ENCODE results near the gene IL21R.

Gene IL21R

DNA sequence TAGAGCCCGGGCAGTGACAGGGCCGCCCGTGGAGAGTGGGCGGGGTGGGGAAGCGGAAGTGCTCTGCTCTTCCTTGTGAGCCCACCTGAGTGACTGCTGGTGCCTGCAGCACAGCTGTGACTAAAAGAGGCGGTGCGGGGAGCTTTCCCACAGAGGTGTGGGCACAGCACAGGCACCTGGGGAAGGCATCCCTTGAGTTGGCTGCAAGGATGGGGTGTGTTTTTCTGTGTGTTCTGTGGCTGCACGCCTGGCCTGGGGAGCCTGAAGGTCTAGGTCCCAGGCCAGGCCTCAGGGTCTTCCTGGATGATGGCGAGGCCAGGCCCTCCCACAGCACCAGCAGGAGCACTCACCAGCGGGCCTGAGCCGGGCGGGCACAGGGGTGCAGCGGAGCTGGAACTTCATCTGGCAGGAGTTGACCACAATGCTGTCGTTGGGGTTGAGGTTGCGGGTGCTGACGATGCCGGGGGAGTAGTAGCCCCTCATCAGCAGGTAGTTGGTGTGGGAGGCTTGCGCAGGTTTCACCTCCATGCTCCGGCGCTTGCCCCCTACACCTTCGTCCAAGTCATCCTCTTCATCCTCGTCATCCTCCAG lies 67.1 kb downstream of the IL21R start:
- DNase-seq, result no peak

DNA sequence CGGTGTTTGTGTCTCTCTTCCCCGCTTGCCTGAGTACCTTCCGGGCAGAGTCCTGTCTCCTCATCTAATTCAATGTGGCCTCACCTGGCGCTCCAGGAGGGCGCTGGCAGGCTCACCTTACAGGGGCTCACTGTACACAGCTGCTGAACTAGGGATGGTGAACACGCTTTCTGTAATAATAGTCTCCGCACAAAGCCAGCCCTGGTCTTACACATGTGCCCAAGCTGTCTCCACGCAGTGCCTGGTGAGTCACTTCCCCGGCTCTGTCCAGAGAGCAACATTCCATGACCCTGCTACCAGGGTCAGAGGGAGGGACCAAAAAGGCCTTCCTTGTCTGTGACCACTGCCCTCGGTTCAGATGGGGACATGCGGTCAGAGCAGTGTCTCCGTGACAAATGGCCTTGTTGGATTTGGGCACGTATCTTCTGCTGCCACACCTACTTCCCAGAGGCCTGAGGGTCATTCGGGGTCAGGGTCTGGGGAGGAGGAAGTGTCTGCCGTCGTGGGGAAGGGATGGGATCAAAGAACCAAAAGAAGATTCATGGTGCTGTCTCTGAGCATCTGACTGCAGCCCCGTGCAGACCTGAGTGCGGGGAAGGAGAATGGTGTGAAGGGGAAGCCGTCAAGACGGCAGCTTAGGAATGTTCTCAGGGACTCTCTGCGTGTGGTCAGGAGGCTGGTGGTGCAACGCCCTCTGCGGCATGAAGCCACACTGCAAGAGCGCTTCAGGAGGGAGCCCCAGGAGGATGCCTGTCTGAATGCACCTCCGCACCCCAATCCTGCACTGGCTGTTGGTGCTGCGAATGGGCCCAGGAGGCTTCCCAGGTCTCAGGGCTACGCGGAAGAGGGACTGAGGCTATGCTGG lies 68.8 kb downstream of the IL21R start:
- no peak for DNase-seq

DNA sequence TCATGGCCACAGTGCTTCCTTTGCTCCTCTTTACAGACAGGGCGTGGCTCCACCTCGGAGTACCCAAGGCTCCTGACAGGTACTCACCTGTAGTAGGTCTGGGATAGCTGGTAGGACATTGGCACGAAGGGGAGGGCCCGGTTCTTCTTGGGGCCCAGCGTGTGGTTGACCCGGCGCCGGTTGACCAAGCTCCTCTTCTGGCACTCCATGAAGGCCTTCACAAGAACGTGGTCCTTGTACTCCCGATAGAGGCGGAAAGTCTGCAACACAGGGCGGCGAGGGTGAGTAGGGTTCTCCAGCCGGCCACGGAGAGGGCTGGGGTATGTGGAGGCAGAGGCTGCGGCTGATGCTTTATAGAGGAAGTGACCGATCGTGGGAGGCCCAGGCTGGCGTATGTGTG lies 69.7 kb downstream of the IL21R start:
- no peak for DNase-seq

DNA sequence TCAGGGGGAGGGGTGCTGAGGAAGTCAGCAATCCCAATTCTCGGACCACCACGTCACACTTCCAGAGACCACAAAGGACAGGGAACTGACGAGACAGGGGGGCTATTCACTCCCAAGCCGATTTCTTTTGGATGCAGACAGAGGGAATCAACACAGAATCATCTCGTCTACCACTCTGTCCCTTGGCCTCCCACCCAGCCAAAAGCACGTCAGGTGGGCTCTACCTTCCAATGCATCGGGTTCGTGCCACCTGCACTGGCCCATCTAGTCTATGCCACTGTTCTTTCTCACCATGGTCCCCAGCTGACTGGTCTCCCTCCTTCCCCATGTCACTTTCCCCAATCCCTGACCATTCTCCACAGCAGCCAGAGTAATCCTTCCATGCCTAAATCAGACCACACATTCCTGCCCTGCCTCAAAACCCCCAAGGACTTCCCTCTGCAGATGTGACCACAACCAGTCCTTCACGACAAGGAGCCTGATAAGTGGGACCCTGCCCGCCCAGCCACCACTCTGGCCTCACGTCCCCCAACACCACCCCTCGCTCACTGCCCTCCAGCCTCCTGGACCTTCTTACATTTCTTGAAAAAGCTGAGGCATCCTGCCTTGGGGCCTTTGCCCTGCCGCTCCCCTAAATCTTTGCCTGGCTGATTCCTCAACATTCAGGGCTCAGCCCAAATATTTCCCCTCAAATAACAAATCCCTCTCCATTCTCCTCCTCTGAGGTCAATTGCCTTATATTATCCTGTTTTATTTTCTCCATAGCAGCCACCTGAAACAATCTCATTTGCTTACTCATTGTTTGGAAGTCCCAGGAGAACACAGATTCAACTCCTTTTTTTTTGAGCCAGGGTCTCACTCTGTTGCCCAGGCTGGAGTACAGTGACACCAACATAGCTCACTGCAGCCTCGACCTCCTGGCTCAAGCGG lies 70.4 kb downstream of the IL21R start:
- no peak for DNase-seq

DNA sequence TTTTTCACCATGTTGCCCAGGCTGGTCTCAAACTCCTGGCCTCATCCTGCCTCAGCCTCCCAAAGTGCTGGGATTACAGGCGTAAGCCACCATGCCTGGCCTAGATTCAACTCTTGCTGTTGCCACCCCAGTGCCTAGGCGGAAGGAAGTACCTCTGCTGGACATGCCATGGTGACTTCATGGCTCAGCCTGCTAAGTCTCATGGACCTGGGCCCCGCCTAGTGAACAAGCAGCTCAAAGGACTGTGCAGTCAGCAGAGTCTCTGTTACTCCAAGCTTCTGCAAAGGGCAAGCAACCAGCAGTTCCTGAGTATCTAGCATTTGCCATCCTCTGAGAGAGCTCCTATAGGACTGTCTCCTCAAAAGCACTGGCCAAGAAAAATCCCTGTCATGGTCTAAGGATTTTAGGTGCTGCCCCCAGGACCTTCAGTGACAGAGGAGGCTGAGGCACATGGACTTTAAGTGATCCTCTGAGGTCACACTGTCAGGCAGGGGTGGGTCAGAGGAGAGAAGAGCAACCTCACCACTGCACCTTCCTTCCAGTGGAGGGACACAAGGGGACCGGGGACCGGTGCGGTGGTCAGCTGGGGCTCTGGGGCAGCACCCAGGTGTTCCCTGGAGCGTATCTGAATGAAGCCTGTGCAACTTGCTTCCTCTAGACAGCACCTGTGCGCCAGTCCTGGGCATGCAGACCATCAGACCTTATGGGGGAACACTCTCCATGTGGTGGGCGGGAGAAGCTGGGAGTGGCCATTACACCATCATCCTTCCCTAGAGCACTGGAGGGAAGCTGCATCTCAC lies 71.3 kb downstream of the IL21R start:
- no peak for DNase-seq

DNA sequence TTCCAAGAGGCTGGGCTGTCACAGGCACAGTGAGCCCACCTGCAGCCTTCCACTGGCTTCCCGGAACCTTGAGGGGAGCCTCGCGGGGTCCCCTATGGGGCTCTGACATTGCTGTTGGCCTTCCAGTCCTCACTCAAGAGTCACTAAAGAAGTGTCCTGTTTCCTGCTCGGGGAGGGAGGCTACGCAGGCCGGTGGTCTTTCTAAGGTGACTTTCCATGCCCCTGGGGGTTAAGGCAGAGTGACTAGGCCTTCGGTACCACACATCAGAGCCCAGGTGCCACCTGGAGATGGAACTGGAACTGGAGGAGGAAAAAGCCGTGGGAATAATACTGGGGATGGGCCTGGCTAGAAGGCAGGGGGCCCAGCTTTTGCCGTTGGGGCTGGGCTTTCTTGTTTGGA lies 72.1 kb downstream of the IL21R start:
- DNase-seq, result no peak

DNA sequence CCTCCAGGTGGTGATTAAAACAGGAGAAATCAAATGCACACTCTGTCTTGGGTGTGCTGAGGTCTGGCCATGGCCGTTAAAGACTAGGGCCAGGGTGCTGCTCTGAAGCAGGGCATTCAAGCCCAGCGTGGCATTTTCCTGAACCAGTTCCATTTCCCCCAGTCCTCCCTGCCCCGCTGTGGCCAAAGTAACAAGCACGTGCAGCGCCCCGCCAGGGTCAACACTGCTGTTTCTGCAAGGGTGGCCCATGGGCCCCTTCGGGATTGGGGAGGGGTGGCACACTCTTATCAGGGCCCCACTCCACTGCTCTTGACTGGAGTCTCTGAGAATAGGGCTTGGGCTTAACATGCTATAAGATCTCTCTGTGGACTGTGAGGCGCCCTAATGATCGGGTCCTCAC lies 72.9 kb downstream of the IL21R start:
- no peak for DNase-seq

DNA sequence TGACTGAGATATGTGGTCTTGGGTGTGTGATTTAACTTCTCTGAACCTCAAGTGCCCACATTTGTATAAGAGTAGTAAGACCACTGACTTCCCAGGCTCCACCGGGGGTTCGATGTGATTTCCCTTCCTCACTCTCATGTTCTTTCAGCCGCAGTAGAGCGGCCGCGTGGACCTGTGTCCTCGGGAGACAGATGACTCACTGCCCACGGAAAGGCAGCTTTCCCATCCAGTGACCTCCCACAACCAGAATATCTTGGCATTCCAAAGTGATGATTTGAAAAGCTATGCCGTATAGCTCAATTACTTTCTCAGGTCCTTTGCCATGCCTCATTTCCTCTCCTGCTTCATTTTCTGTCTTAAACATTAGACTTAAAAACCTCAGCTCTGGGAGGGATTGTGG lies 73.6 kb downstream of the IL21R start:
- DNase-seq, result no peak

DNA sequence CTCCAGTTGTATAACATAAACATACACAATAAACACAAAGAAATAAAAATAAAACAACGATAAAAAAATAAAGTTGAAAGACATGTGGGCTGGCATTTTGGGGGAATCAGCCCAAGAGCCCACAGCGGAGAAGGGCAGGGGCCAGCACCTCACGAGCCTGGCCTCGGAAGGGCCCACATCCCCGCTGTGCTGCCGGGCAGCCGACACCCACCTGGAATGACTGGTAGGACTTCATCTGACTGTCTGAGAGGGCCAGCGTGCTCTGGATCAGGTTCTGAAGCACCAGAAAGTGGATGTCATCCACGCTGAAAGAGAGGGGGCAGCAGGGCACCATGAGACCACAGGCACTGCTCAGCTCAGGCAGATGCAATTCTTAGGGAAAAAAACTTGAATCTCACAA lies 74.3 kb downstream of the IL21R start:
- DNase-seq, result no peak

DNA sequence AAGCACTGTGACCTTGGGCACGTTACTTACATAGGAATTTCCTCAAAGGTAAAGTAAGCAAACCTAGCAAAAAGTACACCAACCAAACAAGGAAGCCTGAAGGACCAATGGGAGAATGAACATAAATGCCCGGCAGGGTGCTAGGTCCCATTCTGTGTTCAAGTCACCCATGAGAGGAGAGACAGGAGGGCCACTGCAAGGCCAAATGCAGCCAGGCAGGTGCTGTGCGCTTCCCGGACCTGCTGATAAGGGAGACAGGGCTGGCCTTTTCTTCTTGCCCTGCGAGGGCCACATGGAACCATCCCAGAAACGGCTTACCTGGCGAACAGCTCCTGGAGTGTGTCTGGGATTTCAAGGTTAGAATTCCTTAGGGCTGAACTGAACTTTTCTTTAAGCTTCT lies 78.8 kb downstream of the IL21R start:
- no peak for DNase-seq

DNA sequence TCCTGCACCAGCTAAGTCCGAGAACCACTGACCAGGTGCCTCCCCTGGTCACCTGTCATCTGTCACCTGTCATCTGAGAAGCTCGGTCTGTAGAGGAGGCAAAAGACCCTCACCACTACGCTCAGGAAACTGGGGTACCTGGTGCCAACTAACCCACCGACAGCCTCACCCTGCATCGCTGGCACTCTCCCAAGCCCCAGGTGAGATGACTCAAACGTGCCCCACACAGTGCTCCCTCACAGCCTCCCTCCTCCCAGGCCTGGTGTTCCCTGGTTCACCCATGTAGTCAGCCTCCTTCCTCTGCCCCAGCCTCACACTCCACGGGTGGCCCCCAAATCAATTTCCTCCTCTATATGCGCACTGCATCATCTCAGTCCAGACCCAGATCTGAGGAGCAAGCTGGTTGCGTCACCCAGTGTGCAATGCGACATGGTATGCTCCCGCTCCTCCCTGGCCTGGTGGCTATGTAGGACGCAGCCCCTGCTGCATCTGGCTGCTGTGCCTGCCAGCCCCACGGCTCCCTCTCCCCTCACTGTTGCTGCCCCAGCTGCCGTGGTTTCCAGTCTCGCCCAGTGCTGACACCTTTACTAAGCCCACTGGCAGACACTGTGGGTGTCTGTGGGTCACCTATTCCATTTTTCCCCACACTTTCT lies 79.4 kb downstream of the IL21R start:
- DNase-seq, result no peak

DNA sequence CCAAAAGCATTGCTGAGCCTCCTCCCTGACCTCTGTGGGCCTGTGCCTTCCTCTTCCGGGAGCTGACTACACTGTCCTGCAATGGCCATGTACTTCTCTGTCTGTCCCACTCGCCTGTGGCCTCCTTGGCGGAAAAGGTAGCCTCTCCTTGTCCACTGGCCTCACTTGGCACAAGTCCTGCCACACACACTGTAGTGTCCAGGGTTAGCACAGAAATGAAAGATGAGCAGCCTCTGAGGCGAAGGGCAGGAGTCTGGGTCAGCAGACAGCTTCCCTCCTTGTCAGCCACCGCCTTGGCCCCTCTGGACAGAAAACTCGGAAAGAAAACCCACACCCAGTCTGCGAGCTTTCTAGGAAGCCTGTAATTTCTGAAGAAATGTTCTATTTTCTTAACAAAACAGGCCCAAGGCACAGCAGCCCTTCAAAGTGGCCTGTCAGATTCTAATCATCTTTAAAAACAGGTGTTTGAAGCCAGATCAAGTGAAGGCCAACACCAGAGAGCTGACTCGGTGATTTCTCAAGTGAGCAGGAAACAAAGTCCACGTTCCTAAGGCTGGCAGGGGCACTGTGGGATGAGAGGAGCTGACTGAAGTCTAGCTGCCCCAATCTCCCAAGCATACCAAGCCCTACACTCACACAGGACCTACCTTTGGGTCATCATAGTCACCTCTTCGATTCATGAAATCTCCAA lies 80.6 kb downstream of the IL21R start:
- no peak for DNase-seq

DNA sequence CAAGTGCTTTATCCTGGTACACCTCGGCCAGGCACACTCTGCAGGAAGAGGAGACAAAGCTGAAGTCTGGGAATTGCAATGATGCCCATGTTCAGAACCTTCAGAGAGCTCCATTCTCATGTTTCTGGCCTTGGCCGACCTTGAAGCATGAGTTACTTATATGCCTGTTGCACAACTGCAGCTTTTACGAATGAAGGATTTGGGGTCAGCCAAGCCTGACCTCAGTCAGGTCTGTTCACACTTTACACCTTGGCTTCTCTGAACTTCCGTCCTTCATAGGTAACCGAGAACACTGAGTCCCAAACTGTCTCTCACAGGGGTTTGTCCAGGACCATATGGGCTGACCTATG lies 81.1 kb downstream of the IL21R start:
- no peak for DNase-seq

DNA sequence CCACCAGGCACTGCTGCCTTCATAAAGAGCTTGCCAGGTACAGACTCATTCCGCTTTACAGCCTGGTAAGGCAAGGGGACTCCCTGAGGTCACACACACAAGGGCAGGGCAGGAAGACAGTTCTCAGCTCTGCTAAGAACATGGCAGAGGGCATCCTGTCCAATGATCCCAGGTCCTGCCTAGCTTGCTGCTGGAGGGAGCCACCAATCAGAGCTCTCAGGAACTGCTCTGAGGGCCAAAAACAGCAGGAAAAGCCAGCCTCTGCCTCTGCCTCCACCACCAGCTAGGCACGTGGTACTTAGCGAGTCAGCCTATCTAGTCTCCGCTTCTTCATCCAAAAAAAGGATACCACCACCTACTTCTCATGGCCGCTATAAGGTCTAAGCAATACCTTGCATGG lies 81.7 kb downstream of the IL21R start:
- no peak for DNase-seq

DNA sequence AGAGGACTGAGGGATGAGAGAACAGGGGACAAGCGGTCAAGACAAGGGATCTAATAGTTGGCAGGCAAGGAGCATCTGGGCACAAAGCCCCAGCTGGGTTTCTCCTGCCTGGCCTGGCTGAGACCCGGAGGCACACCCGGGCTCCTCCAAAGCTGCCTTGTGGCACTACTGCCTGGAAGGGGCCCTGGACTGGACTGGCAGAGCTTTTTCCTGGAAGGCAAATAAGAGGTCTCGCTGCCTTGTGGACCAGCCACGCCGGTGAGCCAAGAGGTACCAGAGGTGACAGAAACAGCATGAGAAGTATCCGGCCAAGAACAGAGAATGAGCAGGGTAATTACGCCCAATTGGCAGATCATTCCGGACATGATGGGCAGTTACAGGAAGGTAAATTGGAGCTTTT lies 83.2 kb downstream of the IL21R start:
- no peak for DNase-seq

DNA sequence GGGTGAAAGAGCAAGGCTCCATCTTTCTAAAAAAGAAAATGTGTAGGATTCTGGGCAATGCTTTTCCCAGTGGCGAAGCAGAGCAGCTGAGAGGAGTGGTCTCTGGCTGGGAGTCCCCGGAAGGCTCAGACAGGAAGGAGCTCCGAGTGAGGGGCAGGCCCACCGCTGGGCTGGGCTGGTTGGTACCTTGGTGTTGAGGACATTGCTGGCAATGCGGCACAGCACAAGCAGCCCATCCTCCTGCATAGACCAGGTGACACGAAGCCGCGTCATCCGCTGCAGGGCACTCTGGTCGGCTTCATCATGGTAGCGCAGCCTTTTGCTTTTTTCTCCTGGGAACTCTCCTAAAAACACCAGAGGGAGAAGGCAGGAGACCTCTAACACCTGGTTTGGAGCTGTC lies 83.8 kb downstream of the IL21R start:
- no peak for DNase-seq

DNA sequence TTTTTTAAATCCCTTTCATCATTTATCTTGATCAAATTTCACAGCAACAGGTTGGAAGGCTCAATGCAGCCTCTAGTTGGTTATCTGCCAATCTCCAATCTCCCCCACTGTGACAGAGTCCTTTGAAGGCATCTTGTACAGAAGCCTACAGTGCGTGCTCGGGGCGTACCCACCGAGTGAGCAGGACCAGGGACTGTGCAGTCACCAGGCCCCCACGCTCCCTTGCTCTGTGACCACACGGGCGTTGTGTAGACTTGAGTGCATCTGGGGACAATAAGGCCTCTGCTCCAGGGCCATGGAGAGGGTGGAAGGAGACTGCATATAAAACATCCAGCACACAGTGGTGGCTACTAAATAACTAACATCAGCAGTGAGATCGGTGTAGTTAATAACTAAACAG lies 84.4 kb downstream of the IL21R start:
- DNase-seq, result no peak

DNA sequence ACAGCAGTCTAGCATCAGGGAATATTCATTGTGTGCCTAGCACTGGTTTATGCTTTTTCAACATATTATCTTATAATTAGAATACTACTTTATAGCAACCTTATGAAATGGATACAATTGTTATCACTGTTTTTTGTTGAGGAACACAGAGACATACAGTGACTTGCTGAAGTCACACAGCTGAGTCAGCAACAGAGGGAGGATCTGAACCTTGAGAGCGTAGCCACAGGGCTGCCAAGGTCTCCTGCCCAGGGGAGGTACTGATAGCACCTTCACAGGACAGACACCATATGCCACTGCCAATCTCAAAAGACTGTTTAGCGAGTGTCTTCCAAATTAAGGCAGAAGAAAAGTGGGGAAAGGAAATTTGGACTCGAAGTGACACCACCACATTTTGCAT lies 84.8 kb downstream of the IL21R start:
- no peak for DNase-seq

DNA sequence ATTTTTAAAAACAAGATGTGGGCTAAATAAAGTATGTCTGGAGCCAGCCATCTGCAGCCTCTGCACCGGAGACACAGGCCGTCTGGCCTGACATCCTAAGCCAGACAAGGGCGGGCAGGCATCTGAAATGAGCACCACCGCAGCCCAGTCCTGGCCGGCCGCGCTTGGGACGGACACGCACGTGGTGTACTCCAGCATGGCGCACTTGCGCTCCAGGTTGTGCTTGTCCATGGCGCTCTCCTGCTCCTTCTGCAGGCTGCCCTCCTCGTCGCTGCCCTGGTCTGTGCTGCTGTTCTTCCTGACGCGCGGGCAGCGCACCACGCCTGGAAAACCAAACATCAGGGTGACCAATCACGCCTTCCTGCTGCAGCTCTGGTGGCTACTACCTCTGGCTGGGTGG lies 87.4 kb downstream of the IL21R start:
- no peak for DNase-seq

DNA sequence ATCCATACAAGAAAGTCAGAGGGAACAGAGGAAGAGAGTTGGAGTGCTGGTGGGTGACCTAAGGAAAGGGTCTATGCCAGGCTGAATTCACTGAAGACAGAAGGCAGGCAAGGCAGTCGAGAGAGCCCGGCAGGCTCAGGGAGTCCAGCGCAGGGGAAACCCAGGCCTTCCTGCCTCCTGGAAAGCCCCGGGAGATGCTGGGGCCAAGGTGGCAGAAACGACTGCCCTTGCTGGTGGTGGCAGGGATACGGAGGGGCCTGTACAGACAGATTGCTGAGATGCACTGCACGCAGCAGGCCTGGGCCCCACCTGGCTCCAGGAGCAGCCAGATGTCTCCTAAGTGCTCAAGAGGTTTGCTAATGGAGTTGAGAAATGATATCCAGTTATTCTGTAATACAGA lies 87.9 kb downstream of the IL21R start:
- no peak for DNase-seq

DNA sequence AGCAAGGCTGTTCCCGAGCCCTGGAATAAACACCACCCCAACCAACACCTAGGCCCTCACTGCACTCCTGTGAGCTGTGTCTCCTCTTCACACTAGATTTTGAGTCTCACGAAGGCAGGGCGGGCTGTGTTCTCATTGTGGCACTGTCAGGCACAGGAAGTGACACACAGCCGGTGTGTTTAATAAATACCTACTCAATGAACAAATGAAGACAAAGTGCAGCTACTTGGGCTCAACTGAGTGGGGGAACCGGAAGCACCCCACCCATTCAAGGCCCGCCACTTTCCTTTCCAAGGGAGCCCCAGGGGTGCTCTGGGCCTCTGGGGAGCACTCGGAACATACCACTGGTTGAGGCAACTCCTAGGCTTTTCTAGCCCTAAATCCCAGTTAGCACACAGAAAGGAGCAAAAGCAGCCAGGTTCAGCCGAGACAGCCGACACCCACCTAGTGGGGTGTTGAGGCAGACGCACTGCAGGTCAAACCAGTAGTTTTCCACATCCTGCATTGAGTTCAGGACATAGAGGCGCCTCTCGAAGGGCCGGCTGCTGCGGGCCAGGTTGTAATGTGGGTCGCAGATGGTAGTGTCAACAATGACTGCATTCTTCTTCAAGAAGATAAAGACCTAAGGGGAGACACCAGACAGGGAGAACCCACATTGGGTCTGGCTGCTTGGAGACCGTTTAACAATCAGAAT lies 90.1 kb downstream of the IL21R start:
- no peak for DNase-seq
